ENCODE results near the gene TMEM191B. TPM values are rescaled to one million over a fixed set of nuclear protein-coding genes. Genes with fewer than 3 reads are reported as not detected.
"Not testable (repeated sequence)": the region's sequence is repeated elsewhere in the genome, so short reads cannot be mapped to it uniquely, and the experiment has no call there.

TMEM191B gene
- polyA plus RNA-seq, 2 donors = 2.6 to 2.9 TPM

DNA sequence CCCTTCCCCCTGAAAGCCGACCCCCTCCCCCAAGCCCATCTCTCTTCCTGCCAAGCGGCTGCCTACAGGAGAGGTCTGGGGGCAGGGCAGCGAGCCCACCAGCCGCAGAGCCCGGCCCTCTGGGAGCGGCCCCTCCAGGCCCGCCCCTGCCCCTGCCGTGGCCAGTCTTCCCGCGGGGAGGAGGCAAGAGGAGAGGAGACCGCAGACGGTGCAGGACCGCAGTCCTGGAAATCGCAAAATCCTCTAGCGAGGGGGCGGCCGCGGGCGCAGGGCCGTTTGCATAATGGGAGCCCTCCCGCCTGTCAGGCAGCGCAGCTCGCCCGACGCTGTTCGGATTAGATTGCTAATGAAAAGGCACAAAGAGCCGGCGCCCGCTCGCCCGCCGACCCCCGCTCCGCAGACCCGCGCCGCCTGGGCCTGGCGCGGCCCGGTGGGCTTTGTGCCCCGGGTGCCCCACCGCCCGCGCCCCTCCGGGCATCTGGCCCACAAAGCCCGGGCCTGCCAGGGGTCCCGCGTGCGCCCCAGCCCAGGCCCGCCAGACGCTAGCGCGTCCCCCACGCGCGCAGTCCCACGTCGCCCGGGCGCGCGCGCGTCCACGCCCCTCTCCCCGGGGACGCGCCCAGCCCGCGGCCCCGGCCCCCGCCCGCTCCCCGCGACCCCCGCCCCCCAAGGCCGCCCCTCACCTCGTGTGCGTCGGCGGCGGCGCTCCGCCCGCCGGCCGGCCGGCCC lies 49.7 kb downstream of the TMEM191B start:
- H3K4me1 ChIP-seq (ENCODE audit: control insufficient read depth in 2 of 2, insufficient read depth in 2 of 2, low read length in 1 of 2); H3K27me3 ChIP-seq (ENCODE audit: control insufficient read depth in 1 of 2, insufficient read depth in 2 of 2, low read length in 2 of 2); H3K36me3 ChIP-seq (ENCODE audit: control insufficient read depth in 2 of 2, insufficient read depth in 2 of 2, low read length in 1 of 2); H3K9me3 ChIP-seq (ENCODE audit: control insufficient read depth in 2 of 2, insufficient read depth in 1 of 2, low read depth in 1 of 2, low read length in 1 of 2); H3K27ac ChIP-seq (ENCODE audit: low read depth in 2 of 2, low read length in 1 of 2); H3K4me3 ChIP-seq (ENCODE audit: low read depth in 1 of 2, low read length in 2 of 2): not testable (repeated sequence)
- WGBS, 2 donors = no CpG with 5 or more reads among the region's 88 CpGs

DNA sequence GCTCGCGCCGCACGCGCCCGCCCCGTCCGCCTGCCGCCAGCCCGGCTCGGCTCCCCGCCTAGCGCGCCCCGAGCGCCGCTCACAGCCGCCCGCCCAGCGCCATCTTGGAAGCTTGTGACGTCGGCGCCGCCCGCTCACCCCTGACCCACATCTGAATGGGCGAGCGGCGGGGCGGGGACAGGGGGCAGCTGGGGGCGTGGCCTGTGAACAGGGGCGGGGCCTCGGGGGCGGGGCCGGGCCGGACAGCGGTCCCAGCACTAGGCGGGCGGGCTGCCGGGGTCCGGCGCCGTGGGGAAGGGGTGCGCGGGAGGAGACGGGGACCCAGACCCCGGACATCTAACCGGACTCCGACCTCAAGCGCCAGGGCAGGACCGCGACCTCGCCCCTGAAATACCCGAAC lies 50.2 kb downstream of the TMEM191B start:
- not testable (repeated sequence) for H3K4me3 ChIP-seq (ENCODE audit: low read depth in 1 of 2, low read length in 2 of 2); H3K36me3 ChIP-seq (ENCODE audit: control insufficient read depth in 2 of 2, insufficient read depth in 2 of 2, low read length in 1 of 2); H3K4me1 ChIP-seq (ENCODE audit: control insufficient read depth in 2 of 2, insufficient read depth in 2 of 2, low read length in 1 of 2); H3K27ac ChIP-seq (ENCODE audit: low read depth in 2 of 2, low read length in 1 of 2); H3K9me3 ChIP-seq (ENCODE audit: control insufficient read depth in 2 of 2, insufficient read depth in 1 of 2, low read depth in 1 of 2, low read length in 1 of 2); H3K27me3 ChIP-seq (ENCODE audit: control insufficient read depth in 1 of 2, insufficient read depth in 2 of 2, low read length in 2 of 2)
- WGBS, 2 donors = no CpG with 5 or more reads among the region's 53 CpGs

Other genes with a start within 250 kb of the TMEM191B start
- gene GGTLC3, start 9.6 kb upstream of the TMEM191B start, polyA plus RNA-seq = not detected
- under 1 TPM; 0.01 to 0.02 TPM for gene RIMBP3, start 84.1 kb downstream of the TMEM191B start, polyA plus RNA-seq